HG02973 (cell line): ENCODE results near the gene ENPP1.
"Not testable (repeated sequence)": the region's sequence is repeated elsewhere in the genome, so short reads cannot be mapped to it uniquely, and the experiment has no call there.

Source experiments
- ATAC-seq: cut with Tn5 transposase; IDR thresholded peaks from one replicate; pipeline ENCODE4 v1.9.1; 2021; ENCODE audit warnings: moderate library complexity; ENCODE audit not compliant: unreplicated experiment

Gene ENPP1

GRCh38 chr6:131867744-131868143 is 59.9 kb downstream of the ENPP1 start:
- no peak for ATAC-seq

- ATAC-seq: no peak
Observed at GRCh38 chr6:131868836-131869235, 61.0 kb downstream of the ENPP1 start.

DNA sequence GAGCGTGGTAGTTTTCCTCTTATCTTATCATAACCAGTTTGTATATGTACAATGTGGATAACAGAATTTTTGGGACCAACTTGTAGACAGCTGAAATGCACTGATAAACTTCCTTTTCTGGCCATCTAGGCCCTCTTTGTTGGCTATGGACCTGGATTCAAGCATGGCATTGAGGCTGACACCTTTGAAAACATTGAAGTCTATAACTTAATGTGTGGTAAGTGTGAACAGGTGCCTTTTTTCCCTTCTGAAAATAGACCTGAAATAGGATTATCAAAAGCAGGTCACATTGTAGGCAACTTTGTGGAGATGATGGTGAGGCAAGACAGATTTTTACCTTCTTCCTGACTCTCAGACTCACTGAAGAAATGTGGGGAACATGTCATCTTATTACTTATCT is 67.8 kb downstream of the ENPP1 start:
- ATAC-seq: no peak

DNA sequence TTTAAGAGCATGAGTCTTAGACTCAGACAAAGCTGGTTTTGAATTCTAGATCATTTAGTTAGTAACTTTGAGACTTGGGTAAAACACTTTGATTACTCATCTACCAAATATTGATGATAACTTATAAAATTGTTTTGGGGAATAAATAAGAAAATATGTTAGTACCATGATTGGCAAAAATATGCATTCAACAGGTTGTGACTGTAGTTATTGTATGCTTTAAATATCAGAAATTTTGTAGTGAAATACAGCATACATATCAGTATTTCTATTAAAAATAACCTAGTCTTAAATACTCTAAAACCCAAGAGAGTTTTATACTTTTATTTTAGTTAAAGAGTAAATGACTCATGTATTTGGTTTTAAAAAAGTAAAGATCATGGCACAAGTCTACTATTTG is 68.7 kb downstream of the ENPP1 start:
- ATAC-seq: no peak

GRCh38 chr6:131877999-131878789 is 70.4 kb downstream of the ENPP1 start:
- no peak for ATAC-seq

- ATAC-seq: no peak
Observed at GRCh38 chr6:131883016-131883415, 75.2 kb downstream of the ENPP1 start.

- no peak for ATAC-seq
Observed at GRCh38 chr6:131885237-131885636, 77.4 kb downstream of the ENPP1 start.

- ATAC-seq: no peak
Observed at GRCh38 chr6:131886517-131886916, 78.7 kb downstream of the ENPP1 start.

- ATAC-seq: no peak
Observed at GRCh38 chr6:131890091-131890490, 82.3 kb downstream of the ENPP1 start.

DNA sequence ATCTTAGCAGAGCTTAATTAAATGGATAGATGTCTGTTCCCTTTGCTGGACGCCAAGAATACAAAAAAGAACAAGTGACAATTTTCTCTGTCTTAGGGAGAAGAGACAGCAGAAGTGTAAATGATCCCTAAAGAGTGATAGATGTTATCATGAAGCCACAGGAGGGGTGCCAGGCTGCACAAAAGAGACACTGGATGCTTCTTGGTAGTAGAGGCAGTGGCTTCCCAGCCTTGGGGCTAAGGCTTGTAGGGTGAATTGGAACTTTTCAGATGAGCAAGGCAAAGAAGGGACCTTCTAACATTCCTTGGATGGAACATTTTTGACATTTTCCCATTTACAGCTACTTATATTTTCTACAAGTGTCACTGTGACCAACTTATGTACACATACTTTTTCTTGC is 85.4 kb downstream of the ENPP1 start:
- ATAC-seq: no peak

DNA sequence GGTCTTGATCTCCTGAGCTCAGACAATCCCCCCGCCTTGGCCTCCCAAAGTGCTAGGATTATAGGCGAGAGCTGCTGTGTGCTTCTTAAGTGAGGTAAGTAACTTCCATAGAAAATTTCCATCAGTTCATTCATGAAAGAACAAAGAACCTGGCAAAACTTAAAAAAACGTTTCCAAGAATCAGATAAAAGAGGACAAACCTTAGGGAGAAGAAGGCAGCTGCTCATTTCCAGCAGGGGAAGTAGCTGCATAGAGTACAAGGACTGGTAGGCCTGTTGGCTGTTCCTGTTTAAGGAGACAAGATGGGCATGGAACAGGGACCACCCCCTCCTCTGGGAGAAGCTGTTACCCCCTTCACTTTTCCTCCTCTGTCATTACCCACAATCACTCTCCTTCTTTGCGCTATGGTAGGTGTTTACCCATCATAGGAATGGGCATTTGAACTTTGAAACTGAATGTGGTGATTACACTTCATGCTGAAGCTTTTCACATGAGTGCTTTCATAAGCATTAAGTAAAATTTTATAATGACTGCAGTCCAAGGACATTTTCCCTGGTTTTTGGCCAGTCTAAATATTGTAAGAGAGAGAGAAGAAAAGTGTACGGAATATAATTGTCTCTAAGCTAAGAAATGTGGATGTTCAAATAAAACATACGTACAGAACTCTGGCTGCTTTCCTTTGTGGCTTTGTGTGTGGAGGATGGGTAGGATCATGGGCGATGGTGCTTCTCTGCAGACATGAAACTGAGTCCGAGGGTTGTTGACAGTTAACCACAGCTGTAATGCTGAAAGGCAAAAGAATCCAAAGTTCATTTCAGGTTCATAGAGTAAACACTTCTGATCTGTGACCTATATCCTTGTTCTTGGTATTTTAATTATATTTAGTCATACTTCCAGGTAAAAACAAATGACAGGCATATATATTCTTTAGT is 86.9 kb downstream of the ENPP1 start:
- ATAC-seq: no peak

DNA sequence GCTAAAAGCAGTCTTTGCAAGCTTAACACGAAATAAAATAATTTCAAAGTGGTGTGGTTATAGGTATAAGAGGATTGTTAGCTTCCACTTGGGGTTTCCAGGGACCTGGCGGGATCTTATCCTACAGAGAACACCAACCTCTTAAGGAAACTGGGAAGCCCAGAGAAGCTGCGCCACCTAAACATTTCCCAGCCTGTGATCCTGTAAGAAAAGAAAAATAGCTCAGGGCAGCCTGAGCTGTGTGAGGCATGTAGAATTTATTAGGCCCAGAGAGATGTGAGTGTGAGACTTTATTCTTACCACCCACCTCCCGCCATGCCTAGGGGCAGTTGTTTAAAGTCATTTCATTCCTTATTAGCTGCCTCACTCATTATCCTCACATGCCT is 89.2 kb downstream of the ENPP1 start:
- ATAC-seq: no peak

- no peak for ATAC-seq
Observed at GRCh38 chr6:131897621-131898020, 89.8 kb downstream of the ENPP1 start.

DNA sequence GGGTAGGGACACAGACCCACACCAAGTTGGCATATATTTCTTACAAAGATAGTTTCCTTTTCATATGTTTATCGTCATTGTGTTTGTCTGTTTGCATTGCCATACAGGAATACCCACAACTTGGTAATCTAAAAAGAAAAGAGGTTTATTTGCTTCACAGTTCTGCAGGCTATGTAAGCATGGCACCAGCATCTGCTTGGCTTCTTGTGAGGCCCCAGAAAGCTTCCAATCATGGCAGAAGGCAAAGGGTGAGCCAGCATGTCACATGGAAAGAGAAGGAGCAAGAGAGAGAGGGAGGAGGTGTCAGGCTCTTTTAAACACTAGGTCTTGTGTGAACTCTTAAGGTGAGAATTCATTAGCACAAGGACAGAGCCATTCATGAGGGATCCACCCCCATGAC is 90.9 kb downstream of the ENPP1 start:
- no peak for ATAC-seq

- ATAC-seq: no peak
Observed at GRCh38 chr6:131900231-131900630, 92.4 kb downstream of the ENPP1 start.

GRCh38 chr6:131901326-131901873 is 93.6 kb downstream of the ENPP1 start:
- not testable (repeated sequence) for ATAC-seq

GRCh38 chr6:131903734-131904133 is 95.9 kb downstream of the ENPP1 start:
- not testable (repeated sequence) for ATAC-seq

DNA sequence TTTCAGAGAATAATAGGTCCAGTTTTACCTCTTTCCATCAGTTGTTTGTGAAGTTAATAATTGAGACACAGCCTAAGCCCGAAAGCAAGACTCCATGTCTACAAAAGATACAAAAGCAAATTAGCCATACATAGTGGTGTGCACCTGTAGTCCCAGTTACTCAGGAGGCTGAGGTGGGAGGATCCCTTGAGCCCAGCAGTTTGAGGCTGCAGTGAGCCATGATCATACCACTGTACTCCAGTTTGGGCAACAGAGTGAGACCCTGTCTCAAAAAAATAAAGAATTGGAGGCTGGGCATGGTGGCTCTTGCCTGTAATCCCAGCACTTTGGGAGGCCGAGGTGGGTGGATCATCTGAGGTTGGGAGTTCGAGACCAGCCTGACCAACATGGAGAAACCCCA is 101.0 kb downstream of the ENPP1 start:
- ATAC-seq: not testable (repeated sequence)

GRCh38 chr6:131909408-131910218 is 101.8 kb downstream of the ENPP1 start:
- peak; percentile 94 for ATAC-seq

GRCh38 chr6:131910219-131910589 is 102.4 kb downstream of the ENPP1 start:
- ATAC-seq: peak; percentile 25

- no peak for ATAC-seq
Observed at GRCh38 chr6:131910956-131911355, 103.1 kb downstream of the ENPP1 start.
